BE2C (cell line): ENCODE measurements around the gene KCNJ1.

Source experiments
- DNase-seq: peaks from one replicate; pipeline ENCODE4 v3.0.0-alpha.2; 2020
- H3K27me3 ChIP-seq: fragments of 250-450 bp; sonication (Bioruptor Pico); 2 replicates; pipeline ENCODE4 v1.5.1; 2020; ENCODE audit warnings: mild to moderate bottlenecking
- H3K36me3 ChIP-seq: fragments of 250-450 bp; sonication (Bioruptor Pico); 2 replicates; pipeline ENCODE4 v1.5.1; 2020; ENCODE audit warnings: mild to moderate bottlenecking
- H3K4me1 ChIP-seq: fragments of 250-450 bp; sonication (Bioruptor Pico); 2 replicates; pipeline ENCODE4 v1.5.1; 2020
- H3K4me3 ChIP-seq: 2 replicates; pipeline ENCODE4 v1.5.1; 2011; ENCODE audit warnings: low read depth, low read length
- H3K9me3 ChIP-seq: fragments of 250-450 bp; sonication (Bioruptor Pico); 2 replicates; pipeline ENCODE4 v1.5.1; 2020
- TF ChIP-seq, protein P1 (sequence below): IDR thresholded peaks from 2 replicates; pipeline ENCODE4 v1.5.1; 2012; ENCODE audit warnings: mild to moderate bottlenecking, low read depth, low read length

Gene KCNJ1

DNA sequence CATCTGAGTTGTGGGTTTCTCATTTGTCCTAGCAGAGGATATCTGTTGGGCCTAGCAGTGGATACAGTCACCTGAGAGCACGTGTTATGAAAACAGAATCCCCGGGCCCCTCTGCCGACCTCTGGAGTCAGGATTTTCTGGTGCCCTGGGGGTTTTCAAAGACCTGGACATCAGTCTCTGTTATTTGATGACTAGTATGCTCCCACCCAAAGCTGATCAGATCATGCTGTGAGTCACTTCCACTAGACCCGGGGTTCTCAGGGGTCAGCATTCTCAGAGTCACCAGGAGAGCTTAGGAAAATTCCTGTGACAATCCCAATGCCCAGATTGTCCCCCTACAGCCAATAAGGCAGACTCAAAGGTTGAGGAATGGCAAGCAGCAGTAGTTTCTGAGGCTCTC is 38.7 kb downstream of the KCNJ1 start:
- no peak overlapping the region for H3K4me3 ChIP-seq
- H3K9me3 ChIP-seq: no peaks in the 10 kb centered on the region
- no peaks in the 10 kb centered on the region for H3K4me1 ChIP-seq
- no peaks in the 10 kb centered on the region for H3K36me3 ChIP-seq
- DNase-seq: no peak
- TF ChIP-seq, protein P1, sequence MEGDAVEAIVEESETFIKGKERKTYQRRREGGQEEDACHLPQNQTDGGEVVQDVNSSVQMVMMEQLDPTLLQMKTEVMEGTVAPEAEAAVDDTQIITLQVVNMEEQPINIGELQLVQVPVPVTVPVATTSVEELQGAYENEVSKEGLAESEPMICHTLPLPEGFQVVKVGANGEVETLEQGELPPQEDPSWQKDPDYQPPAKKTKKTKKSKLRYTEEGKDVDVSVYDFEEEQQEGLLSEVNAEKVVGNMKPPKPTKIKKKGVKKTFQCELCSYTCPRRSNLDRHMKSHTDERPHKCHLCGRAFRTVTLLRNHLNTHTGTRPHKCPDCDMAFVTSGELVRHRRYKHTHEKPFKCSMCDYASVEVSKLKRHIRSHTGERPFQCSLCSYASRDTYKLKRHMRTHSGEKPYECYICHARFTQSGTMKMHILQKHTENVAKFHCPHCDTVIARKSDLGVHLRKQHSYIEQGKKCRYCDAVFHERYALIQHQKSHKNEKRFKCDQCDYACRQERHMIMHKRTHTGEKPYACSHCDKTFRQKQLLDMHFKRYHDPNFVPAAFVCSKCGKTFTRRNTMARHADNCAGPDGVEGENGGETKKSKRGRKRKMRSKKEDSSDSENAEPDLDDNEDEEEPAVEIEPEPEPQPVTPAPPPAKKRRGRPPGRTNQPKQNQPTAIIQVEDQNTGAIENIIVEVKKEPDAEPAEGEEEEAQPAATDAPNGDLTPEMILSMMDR: no peak
- peaks cover 10% of the 10 kb centered on the region for H3K27me3 ChIP-seq

DNA sequence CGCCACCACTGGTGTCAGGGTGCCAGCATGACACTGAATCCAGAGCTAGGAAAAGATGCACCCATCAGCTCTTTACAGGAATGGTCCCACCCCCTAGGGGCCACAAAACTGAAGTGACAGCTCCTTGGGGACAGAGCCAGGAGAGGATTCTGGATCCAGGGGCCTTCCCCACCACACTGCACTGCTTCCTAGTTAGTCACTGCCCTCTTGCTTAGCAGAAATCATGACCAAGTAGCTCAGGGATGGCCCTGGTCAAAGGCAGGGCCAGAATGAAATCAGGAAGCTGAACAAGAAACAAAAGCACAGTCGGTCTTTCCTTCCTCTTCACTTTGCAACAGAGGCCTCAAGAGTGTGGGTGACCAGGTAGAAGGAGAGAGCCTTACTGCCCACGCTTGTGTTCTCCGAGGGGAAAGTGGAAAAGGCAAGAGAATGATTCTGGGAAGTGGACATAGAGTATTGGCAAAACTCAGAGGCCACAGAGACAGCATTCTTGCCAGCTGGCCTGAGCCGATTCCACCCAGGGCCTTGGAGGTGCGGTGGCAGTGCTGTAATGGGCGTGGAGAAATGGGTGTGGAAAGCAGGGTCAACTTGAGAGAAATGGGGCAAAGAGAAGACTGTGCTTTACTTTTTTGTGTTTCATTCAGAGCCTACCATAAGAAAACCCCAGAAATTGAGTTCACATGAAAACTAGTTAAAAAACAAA is 39.8 kb downstream of the KCNJ1 start:
- H3K4me3 ChIP-seq: no peak overlapping the region
- H3K27me3 ChIP-seq: no peaks in the 10 kb centered on the region; the same call in 1 of the 2 replicates
- TF ChIP-seq, protein P1: no peak
- no peak for DNase-seq
- no peaks in the 10 kb centered on the region for H3K36me3 ChIP-seq
- no peaks in the 10 kb centered on the region for H3K9me3 ChIP-seq
- no peaks in the 10 kb centered on the region for H3K4me1 ChIP-seq

DNA sequence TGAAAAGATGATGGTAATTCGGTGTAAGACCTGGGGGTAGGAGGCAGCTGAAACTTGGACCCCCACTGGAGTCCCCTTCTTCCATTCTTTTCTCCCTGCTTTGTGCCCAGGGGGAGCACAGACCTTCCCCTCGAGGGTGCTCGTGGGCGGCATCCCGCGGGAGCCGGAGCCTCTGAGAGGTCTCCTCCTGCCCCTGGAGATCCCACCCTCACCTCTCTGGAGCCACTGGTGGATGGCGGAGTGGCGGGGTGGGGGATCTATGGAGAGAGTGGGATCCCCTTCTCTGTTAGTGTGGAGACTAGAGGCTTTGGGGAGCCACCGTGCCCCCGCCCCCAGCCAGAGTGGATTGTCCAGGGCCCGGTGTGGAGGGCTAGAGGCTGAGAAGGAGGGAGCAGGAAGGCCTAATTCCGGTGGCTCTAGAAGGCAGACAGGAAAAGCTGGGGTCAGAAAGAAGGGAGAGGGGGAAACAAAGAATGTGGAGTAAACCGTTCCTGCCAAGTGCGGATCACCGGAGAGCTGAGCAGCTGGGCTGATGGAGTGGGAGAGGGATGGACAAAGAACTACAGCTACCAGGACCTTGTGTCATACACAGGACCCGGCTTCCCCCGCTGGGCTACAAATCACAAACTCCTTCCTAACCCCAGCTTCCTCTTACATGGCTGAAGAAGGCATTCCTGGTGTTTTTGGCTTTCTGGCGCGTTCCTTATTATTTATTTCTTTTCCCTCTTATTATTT is 41.9 kb downstream of the KCNJ1 start:
- Histone ChIP-seq H3K4me1 (no peaks in the 10 kb centered on the region), H3K9me3 (no peaks in the 10 kb centered on the region), H3K4me3 (no peak overlapping the region), H3K27me3 (no peaks in the 10 kb centered on the region), H3K36me3 (no peaks in the 10 kb centered on the region)
- no peak for DNase-seq
- TF ChIP-seq, protein P1: no peak

DNA sequence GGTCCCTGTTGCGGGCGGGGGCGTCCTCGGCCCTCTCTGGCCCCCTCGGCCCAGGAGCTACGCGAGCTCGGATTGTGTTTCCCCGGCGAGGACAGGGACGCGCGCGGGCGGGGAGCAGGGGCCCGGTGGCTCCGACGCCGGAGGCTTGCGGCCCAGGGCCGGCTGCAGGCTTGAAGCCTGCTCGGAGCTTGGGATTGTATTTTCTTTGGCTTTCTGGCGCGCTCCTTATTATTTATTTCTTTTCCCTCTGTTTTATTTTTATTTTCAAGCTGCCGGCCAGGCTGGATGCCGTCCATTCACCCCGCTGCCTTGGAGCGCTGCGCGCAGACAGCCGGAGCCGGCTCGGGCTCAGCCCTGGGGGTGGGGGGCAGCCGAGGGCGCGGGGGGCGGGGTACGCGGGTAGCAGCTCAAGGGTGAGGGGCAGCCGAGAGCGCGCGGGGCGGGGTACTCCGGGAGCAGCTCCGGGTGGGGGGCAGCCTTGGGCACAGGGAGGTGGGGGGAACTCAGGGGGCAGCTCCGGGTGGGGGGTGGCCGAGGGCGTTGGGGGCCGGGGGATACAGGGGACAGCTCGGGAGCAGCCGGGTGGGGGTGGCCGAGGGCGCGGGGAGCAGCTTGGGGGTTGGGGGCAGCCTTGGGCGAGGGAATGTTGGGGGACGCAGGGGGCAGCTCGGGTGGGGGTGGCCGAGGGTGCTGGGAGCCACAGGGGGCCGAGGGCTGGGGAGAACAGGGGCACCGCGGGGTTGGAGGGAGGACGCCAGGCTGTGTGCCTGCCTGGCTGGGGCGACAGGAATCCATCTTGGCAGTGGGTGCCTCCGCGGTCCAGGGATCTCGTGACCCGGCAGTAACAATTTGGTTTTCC is 42.7 kb downstream of the KCNJ1 start:
- H3K4me3 ChIP-seq: no peak overlapping the region
- TF ChIP-seq, protein P1: no peak

DNA sequence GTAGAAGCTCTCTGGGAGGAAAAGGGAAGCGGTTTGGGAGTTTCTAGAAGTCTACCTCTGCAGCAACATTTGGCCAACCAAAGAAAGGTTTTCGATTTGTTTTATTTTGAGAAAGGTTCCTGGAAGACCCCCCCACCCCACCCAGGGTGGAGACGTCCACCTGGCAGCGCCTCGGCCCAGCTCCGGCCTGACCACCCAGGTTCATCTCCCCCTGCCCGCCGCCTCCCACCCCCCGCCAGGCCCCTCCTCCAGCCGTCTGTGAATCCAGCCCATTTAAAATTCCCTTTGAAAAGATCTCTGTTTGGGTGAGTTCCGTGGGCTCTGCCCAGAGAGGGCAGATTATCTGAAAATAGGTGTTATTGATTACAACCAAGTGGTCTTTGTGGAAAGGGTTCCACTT is 43.3 kb downstream of the KCNJ1 start:
- Histone ChIP-seq H3K9me3 (no peaks in the 10 kb centered on the region), H3K36me3 (no peaks in the 10 kb centered on the region), H3K4me3 (no peak overlapping the region), H3K4me1 (no peaks in the 10 kb centered on the region), H3K27me3 (peaks cover 3% of the 10 kb centered on the region; the same call in 1 of the 2 replicates)
- no peak for DNase-seq
- TF ChIP-seq, protein P1: no peak

More for the DNA sequence above, 42.7 kb downstream of the KCNJ1 start:
- Histone ChIP-seq H3K36me3 (no peaks in the 10 kb centered on the region), H3K27me3 (peaks cover 3% of the 10 kb centered on the region; the same call in 1 of the 2 replicates), H3K4me1 (no peaks in the 10 kb centered on the region), H3K9me3 (no peaks in the 10 kb centered on the region)
- no peak for DNase-seq
